PC-3 (cell line): Measurements from ENCODE around the gene BSDC1.

Source experiments
- EZH2 ChIP-seq: fragments of 300-600 bp; sonication (generic); IDR thresholded peaks from one replicate; pipeline ENCODE4 v1.6.1; 2017; ENCODE audit warnings: antibody characterized with exemption, mild to moderate bottlenecking, low read length; ENCODE audit not compliant: unreplicated experiment
- EZH2phosphoT487 ChIP-seq: fragments of 300-600 bp; sonication (generic); IDR thresholded peaks from 2 replicates; pipeline ENCODE4 v1.6.1; 2018; ENCODE audit warnings: mild to moderate bottlenecking, antibody characterized with exemption, low read length, borderline replicate concordance
- TF ChIP-seq, protein P1 (sequence below): fragments of 300-600 bp; sonication (generic); conservative IDR thresholded peaks from 2 replicates; pipeline ENCODE4 v1.5.1; 2017; ENCODE audit warnings: antibody characterized with exemption, low read depth, mild to moderate bottlenecking, low read length

DNA sequence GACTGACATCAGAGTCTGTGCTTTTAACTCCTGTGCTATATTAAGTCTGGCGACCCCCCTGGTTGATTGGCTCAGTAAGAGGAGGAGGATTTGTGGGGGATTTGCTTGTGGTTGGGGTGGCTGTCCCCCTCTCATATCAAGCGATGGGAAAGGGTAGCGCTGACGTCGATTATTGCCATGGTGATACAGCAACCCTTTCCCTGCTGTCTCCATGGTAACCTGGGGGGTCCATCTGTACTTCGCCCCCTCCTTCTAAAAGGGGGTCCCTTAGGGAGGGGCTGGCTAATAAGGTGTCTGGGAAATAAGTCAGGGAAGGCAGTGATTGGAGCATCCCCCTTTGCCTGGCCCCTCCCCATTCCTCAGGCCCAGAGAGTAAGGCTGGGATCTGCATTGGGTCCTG is 36.6 kb downstream of the BSDC1 start:
- TF ChIP-seq EZH2 (no peak), EZH2phosphoT487 (no peak)
- TF ChIP-seq, protein P1, sequence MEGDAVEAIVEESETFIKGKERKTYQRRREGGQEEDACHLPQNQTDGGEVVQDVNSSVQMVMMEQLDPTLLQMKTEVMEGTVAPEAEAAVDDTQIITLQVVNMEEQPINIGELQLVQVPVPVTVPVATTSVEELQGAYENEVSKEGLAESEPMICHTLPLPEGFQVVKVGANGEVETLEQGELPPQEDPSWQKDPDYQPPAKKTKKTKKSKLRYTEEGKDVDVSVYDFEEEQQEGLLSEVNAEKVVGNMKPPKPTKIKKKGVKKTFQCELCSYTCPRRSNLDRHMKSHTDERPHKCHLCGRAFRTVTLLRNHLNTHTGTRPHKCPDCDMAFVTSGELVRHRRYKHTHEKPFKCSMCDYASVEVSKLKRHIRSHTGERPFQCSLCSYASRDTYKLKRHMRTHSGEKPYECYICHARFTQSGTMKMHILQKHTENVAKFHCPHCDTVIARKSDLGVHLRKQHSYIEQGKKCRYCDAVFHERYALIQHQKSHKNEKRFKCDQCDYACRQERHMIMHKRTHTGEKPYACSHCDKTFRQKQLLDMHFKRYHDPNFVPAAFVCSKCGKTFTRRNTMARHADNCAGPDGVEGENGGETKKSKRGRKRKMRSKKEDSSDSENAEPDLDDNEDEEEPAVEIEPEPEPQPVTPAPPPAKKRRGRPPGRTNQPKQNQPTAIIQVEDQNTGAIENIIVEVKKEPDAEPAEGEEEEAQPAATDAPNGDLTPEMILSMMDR = no peak
